Measurements from ENCODE around the gene EXTL1.

EXTL1 gene

DNA sequence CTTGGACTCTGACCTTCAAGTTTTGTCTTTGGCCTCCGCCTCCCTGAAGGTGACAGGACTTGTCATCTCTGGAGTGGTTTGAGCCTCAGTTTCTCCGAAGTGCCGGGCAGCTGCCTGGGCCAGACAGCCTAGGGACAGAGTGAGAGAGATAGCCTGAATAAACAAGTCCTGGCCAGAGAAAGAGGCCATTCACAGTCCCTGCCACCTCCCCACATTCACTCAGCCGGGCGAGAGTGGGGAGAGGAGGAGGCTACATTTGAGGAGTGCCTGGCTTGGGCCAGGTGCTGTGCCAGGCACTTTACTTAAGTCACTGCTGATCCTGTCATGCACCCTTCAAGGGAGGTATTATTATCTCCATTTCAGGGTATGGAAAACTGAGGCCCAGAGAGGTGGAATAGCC, 3.5 kb downstream of the EXTL1 start:
- DNase-seq: no peak

DNA sequence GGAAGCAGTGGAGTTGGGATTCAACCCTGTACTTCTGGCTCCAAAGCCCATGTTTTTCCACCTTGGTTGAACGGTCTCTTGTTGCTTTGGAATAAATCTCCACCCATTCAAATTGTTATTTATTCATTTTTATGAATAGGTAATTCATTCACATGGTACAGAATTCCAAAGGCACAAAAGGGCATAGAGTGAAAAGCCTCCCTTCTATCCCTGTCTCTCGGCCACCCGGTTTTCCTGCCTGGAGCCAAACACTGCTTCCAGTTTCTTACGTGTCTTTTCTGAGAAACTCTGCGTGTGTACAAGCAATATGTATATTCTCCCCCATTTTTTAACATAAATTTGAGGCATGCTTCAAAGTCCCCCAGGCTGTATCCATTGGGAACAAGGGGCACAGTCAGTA, 3.9 kb downstream of the EXTL1 start:
- DNase-seq: no peak

DNA sequence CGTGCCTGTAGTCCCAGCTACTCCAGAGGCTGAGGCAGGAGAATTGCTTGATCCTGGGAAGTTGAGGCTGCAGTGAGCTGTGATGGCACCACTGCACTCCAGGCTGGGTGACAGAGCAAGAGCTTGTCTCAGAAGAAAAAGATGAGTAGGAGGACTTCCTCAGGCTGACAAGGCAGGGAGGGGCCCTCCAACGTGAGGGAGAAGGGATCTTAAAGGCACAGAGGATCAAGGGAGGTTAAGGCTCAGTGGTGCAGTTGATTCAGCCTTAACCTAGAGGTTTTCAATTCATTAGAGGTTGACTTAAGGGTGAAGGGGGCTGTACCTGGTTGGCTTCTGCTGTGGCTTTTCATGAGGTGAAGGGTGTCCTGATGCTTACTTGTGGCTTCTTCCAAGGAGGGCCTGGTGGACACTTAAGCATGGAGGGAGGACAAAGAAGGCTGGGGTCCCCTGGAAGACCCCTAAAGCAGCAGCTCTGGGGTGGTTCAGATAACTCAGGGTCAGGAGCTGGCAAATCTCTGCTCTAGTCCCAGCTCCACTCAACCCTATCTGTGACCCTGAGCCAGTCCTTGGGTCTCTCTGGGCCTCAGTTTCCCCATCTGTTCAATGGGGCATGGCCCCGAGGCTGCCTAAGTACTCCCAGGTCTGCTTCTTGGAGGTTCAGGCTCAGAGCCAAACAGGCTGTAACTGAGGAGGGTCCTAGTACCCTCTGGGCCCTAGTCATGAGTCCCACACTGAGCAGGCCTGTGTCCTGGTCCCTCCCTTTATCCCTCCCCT, 6.3 kb downstream of the EXTL1 start:
- no peak for DNase-seq

DNA sequence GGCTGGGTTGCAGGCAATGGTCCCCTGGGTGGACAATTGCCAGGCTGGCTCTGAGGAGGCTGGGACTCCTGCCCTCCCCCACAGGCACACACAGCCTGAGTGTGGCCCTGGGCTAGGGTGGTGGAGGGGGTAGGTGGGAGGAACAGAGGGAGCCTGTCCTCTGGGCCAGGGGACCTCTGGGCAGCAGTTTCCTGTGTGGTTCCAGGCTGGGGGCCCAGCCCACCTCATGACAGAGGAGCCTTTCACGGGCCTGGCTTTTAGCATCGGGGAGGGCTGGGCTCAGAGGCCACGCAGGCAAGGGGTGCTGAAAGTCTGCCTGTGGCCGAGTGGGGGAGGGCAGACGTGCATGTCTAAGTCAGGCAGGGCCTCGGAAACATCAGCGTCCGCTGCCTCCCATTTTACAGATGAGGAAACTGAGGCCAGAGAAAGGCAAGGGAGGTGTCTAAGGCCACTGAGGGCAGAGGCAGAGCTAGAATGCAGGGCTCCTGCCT, 7.0 kb downstream of the EXTL1 start:
- DNase-seq: no peak

DNA sequence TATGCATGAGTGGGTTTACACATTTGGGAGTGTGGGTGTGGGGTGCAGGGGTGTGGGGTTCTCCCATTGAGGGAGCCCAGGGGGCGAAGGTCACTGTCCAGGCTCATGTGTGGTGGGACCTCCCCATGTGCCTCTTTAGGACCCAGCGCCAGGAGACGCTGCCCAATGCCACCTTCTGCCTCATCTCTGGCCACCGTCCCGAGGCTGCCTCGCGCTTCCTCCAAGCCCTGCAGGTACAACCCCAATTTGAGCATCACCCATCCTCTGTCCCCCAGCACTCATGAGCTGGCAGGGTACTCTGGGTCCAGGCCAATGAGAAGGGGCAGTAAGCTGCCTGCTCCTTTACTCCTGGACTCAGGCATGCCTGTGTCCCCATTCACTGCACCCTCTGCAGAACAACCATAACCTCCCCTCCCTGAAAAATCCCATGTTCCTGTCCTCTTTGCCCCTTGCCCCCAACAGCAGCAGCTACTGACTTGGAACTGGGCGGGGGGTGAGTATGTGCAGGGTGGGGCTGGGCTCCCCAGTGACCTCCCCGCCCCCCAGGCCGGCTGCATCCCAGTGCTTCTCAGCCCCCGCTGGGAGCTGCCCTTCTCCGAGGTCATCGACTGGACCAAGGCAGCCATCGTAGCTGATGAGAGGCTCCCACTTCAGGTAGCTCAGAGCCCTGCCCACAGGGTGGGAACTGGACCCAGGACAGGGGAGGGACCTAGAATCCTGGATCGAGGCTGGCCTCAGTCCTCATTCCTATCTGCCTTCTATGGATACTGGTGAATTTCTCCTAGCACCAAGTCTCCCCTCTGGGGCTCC, 7.7 kb downstream of the EXTL1 start:
- DNase-seq: no peak

DNA sequence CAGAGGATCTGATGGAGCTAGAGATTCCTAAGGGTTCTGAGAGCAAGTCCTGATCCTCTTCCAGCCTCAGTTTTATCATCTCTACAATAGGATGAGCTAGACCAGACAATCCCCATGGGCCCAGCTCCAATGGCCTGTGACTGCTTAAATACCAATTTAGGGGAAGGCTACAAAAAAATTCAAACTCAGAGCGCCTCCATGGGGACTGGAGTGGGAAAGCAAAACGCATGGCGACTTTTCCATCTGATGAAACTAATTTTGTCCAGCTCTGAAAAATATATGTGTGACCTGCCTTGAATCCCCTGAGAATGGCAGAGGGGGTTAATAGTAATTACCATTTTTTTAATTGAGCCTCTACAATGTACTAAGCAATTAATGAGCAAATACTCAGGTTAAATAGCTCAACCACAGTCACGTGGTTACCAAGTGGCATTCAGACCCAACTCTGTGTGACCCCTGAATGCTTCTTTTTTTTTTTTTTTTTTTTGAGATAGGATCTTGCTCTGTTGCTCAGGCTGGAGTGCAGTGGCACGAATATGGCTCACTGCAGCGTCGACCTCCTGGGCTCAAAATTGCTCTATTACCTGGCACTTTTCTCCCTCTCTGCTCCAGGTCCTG, 8.4 kb downstream of the EXTL1 start:
- DNase-seq: no peak

DNA sequence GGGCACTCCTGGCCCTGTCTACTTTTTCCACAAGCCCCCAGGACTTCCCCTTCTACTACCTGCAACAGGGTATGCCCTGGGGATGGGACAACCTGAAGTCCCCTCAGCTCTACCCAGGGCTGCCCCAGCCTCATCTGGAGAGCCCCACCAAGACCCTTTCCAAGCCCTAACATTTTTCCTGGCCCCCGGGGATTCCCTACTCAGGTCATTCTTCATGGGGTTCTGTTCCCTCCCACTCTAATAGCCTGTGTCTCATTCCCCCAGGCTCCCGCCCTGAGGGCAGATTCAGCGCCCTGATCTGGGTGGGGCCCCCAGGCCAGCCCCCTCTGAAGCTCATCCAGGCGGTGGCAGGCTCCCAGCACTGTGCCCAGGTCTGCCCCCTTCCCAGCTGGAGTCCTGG, 9.6 kb downstream of the EXTL1 start:
- no peak for DNase-seq

DNA sequence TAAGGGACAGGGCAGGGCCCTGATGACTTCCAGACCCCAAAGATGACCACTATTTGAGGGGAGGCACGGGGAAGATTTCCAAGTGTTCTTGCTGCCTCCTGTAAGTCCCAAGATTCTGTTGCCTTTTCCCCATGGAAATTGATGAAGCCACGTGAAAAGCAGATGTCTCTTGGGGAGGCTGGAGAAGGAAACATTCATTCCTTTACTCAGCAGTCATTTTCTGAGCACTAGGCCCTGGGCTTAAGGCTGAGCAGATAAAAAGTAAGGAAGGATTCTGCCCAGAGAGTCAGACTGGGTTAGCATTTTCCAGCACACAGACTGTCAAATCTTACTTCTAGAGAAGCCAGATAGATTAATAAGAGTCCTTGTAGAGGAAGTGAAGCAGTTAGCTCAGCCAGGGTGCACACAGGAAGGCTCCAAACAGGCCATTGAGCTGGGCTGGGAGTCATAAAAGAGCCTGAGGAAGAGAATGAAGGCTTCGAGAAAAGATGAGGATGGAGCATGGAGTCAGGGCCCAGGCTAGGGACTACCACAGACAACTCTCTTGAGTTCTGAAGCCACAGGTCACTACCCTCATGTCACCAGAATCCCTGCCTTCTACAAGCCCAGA, 10.1 kb downstream of the EXTL1 start:
- no peak for DNase-seq

DNA sequence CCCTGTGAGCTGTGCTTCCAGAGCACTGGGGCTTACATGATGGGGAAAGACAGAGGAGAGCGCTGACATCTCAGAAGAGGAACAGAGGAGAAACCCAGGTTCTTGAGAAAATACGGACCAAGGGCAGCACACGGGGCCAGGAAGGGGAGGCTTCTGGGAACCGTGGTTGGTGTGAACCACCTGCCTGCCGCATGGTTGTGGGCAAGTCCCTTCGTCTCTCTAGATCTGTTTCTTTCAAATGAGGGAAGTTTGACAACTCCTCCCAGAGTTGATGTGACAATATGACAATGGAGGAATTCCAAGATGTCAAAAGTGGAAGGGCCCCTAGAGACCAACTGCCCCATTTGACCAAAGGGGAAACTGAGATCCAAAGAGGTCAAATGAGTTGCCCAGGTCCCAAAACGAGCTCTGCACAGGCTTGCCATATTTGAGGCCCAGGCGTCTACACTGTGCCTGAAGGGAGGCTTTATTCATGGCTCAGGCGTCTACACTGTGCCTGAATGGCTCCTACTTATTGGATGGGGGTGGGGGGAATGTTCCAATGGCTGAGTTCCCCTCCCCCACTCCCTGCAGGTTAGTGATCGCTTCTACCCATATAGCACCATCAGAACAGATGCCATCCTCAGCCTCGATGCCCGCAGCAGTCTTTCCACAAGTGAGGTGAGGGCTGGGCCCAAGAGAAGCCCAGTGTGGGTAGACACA, 11.2 kb downstream of the EXTL1 start:
- no peak for DNase-seq

DNA sequence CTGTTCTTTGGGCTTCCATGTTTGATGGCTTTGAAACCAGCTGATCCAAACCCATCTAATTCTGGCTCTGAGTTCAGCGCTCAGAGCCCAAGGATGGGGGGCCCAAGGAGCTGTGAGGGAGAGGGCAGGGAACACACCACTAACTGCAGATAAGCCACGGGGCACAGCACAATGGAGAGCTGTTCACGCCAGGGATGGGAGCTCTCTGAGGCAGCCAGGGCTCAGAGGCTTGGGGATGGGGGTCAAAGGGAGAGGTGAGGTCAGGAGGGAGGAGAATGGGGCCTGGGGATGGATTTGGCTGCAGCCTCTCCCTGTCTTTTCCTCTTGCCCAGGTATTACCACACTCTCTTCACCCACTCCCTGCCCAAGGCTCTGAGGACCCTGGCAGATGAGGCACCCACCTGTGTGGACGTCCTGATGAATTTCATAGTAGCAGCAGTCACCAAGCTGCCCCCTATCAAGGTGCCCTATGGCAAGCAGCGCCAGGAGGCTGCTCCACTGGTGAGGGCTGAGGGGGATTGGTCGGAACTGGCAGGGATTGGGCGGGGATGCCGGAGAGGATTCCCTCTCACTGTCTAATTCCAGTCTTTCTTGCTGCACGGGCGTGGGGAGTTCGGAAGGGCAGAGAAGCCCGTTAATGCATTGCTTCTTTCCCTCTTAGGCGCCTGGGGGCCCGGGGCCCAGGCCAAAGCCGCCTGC, 13.1 kb downstream of the EXTL1 start:
- DNase-seq: no peak

DNA sequence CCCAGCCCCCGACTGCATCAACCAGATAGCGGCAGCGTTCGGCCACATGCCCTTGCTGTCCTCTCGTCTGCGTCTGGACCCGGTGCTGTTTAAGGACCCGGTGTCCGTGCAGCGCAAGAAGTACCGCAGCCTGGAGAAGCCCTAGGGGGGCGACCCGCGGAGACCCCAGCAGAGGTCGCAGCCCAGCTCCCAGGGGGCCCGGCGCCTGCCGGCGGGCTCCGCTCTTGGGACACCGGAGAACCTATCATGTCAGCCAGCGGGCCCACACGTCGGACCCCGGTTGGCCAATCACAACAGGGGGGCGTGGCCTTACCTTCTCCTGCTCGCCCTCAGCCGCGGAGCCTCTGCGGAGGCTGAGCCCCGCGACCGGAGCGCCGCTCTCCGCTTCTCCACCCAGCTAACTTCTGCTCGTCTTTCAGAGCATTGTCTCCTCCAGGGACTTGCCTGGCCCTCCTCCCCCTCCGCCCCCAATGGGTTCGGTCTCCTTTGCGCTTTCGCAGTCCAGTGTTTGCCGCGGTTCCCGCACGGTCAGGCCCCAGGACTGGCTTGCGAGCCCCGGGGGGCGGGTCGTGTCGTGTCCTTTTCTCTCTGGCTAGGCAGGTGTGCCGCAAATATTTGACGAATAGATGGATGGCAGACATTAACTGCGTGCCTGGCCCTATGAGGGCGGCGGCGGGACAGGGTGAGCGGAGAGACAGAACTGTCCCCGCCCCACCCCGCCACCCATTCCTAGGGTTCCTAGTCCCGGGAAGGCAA, 13.8 kb downstream of the EXTL1 start:
- DNase-seq: peak; percentile 83

DNA sequence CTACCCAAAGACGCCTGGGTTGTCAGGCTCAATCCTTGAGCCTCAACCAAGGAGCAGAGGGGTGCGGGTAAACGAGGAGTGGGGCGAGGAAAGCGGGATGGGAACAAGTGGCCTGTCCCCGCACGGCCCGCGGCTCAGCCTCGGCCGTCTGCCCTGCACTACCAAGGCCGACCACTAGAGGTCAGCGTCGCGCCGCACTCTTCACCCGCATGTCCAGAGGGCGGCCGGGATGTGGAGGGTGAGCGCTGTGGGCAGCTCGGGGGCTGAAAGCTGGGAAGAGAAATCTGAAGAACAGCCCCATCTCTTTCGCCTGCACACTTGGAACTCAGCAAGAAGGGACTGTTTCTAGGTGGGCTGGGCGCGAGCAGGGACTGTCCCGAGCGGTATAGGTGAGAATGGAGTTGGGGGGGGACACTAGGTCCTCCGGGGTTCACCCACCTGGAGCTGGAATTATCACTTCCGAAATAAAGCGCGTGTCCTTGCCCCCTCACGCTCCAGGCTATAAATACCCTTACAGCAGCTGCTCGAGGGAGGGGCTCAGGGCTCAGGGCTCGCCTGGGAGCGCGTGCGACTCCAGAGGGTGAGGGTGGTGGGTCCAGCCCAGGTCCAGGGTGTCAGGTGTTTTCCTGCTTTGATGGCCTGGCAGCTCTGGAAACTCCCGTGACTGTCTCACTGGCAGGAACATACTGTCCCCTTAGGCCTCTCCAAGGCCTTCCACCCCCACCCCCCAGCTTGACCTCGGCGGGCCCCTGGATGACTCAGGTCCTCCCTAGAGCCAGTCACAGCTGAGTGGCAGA, 14.6 kb downstream of the EXTL1 start:
- DNase-seq: peak; percentile 13

DNA sequence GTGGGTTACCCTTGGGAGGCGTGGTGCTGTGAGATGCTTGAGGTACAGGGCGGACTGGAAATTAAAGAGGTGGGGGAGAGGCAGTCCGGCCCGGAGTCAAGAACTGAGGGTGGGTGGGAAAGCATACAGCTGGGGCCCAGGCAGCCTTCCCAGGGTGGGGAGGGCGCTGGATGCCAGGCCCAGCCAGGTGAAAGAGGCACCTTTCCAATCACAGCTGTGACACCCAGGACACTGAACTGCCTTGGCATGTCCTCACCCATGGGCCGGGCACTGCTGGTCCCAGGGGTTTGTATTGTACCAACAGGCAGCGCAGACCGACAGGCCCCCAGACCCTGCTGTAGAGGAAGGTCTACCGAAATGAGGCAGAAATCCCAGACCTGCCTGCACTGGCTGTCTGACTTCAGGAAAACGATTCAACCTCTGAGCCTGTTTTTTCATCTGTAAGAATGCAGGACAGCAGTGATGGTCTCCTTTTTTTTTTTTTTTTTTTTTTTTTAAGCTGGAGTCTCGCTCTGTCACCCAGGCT, 15.2 kb downstream of the EXTL1 start:
- no peak for DNase-seq

DNA sequence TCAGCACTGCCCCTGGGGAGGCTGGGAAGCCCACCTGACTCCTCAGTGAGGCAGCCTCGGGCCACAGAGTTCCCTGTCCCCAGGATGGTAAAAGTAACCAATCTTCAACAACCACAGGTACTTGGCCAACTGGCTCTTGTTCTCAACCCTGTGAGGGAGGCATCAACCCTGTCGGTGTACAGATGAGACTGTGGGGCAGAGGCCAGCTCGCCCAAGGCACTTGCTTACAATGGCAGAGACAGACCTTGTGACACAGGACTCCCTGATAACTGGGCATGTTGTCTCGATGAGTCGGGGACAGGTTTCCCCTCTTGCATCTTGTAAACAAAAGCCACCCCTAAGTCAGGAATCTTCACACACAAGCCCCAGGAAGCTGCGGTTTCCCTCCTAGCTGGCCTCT, 16.3 kb downstream of the EXTL1 start:
- DNase-seq: no peak

DNA sequence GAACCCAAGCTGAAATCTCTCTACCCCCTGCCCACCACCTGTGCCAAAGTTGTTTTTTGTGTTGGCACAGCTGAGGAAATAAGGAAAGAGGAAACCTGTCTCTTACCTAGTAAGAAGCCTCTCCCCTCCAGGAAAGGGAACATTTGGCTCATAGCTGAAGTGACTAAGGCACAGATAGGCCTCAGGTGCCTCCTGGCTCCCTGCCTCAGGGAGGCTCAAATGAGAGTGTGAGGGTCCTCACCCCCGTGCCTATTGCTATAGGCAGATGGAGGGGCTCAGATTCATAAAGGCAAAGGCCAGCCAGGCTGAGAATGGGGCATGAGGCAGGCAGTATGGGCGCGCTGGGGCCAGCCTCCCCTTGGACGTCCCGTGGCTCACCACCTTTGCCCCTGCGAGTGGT, 16.9 kb downstream of the EXTL1 start:
- DNase-seq: no peak

DNA sequence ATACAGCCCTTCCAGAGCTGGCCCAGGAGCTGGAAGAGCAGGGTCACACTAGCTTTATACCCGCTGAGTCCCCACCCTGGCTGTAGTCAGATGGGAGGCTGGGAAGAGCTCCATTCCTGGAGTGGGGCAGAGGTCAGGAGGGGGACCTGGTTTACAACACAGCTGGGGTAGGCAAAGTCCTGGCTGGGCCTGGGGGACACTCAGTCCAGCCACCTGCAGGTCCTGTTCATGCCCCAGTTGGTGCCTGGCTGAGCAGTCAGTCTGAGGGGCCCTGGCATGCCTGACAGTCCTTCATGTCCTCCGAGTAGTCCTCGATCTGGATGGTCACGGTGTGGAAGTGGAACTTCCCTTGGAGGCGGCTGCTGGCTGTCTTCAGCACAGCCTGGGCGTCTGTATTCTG, 17.3 kb downstream of the EXTL1 start:
- no peak for DNase-seq

DNA sequence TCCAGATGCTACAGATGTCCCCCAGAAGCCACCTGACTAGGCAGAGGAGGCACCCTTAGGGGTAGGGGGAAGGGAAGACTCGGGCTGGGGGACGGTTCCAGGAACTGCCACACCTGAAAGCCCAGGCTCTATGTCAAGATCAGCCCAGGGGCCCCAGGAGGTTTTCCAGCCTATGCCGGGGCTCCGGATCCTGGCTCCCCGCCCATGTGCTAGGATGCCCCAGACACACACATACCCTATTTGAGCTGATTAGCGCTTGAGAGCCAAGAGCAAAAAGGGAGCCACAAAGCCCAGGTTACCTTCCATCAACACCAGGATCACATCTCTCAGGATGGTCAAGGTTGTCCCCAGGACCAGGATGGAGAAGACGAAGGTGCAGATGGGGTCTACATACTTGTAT, 19.8 kb downstream of the EXTL1 start:
- no peak for DNase-seq

DNA sequence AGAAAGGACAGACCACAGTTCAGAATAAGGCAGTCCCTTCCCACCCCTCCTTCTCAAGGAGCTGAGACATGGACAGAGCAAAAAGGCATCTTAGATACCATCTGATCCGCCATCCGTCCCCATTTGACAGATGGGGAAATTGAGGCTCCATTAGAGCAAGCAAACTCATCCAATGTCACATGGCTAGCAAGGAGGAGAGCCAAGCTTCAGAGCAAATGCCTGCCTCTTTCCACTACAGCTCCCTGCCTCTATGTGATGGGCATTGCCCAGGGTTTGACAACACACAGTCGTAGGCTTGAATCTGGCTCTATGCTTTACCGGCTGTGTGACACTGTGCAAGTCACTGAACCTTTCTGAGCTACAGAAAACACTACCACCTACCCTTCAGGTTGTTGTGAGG, 20.4 kb downstream of the EXTL1 start:
- DNase-seq: no peak

DNA sequence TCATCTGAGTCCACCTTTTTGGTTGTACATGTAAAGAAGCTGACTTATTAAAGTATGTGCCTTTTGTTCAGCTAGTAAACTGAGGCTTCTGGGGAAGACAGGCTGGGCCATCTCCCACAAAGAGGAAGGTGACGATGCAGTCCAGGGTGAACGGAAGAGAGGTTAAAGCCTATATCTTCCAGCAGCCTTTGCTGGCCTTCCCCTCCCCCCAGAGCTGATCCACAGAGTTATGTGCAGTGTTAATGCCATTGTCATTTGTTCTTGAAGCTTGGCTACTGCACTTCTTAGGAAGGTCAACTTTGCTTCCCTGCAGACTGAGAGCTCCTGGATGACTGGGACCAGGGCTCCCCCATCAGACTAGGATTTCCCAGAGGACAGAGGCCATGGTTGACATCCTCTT, 22.2 kb downstream of the EXTL1 start:
- no peak for DNase-seq

DNA sequence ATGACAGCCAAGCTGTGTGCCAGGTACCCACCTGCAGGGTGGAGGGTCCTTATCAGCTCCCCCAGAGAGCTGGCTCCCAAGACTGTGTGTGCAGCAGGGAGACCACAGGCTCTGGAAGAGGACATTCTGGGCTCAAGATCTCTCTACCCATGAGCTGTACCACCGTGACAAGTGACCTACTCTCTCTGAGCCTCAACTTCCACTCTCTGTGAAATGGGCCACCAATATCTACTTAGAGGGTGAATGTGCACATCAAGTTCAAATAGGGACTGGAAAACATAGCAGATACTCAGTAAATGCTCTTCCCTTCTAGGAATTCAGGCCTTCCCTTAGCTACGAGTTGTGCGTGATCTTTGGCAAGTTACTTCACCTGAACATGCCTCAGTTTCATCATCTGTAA, 22.8 kb downstream of the EXTL1 start:
- DNase-seq: no peak

Measured in NCI-H2029 (cell line).